ENCODE data around the gene RAP1GAP2.
A peak's percentile ranks its signal among the peaks of the same experiment; 100 is the strongest.
"Not testable (repeated sequence)": the region's sequence is repeated elsewhere in the genome, so short reads cannot be mapped to it uniquely, and the experiment has no call there.

RAP1GAP2 gene

GRCh38 chr17:2782055-2782454 is 14.2 kb upstream of the RAP1GAP2 start:
- ATAC-seq = peak; percentile 50

GRCh38 chr17:2783310-2784030 is 12.8 kb upstream of the RAP1GAP2 start:
- ATAC-seq = no peak
- TF ChIP-seq OSR1 (CRISPR knock-in tag; IDR thresholded peaks at IDR 0.05) = no peak
- TF ChIP-seq RARB (CRISPR knock-in tag; IDR thresholded peaks at IDR 0.05) = no peak
- TF ChIP-seq TOX (CRISPR knock-in tag; IDR thresholded peaks at IDR 0.05; ENCODE audit: borderline replicate concordance) = no peak
- no peak for TF ChIP-seq ISL1 (CRISPR knock-in tag; IDR thresholded peaks at IDR 0.05)
- no peak for TF ChIP-seq CREB5 (CRISPR knock-in tag; IDR thresholded peaks at IDR 0.05; ENCODE audit: low read depth)
- TF ChIP-seq ZNF8 (CRISPR knock-in tag; IDR thresholded peaks at IDR 0.05) = no peak
- TF ChIP-seq ZFP3 (CRISPR knock-in tag; IDR thresholded peaks at IDR 0.05) = no peak
- TF ChIP-seq PATZ1 (CRISPR knock-in tag; IDR thresholded peaks at IDR 0.05; ENCODE audit: borderline replicate concordance) = no peak
- no peak for TF ChIP-seq ZNF565 (CRISPR knock-in tag; conservative IDR thresholded peaks at IDR 0.05; ENCODE audit: low read depth)
- no peak for TF ChIP-seq CSRNP3 (CRISPR knock-in tag; IDR thresholded peaks at IDR 0.05)

More at GRCh38 chr17:2782055-2782454, 14.2 kb upstream of the RAP1GAP2 start:
- no peak for TF ChIP-seq ZNF70 (CRISPR knock-in tag; IDR thresholded peaks at IDR 0.05)
- TF ChIP-seq CSRNP3 (CRISPR knock-in tag; IDR thresholded peaks at IDR 0.05) = no peak
- TF ChIP-seq ZC3H10 (CRISPR knock-in tag; IDR thresholded peaks at IDR 0.05) = no peak
- no peak for TF ChIP-seq POU6F1 (CRISPR knock-in tag; IDR thresholded peaks at IDR 0.05; ENCODE audit: borderline replicate concordance, low read depth)
- TF ChIP-seq ZNF565 (CRISPR knock-in tag; conservative IDR thresholded peaks at IDR 0.05; ENCODE audit: low read depth) = no peak
- no peak for TF ChIP-seq CSDC2 (CRISPR knock-in tag; IDR thresholded peaks at IDR 0.05)

- ATAC-seq = no peak
- TF ChIP-seq BACH2 (CRISPR knock-in tag; IDR thresholded peaks at IDR 0.05; ENCODE audit: borderline replicate concordance) (no peak), ZNF8 (CRISPR knock-in tag; IDR thresholded peaks at IDR 0.05) (no peak), ESRRG (CRISPR knock-in tag; IDR thresholded peaks at IDR 0.05) (no peak), CSDC2 (CRISPR knock-in tag; IDR thresholded peaks at IDR 0.05) (no peak), ZFP30 (CRISPR knock-in tag; IDR thresholded peaks at IDR 0.05) (no peak), TOX (CRISPR knock-in tag; IDR thresholded peaks at IDR 0.05; ENCODE audit: borderline replicate concordance) (no peak), SNAI2 (CRISPR knock-in tag; IDR thresholded peaks at IDR 0.05) (no peak), ZC3H10 (CRISPR knock-in tag; IDR thresholded peaks at IDR 0.05) (no peak), OSR1 (CRISPR knock-in tag; IDR thresholded peaks at IDR 0.05) (no peak)
Observed at GRCh38 chr17:2784864-2785263, 11.4 kb upstream of the RAP1GAP2 start.

- ATAC-seq = not testable (repeated sequence)
Observed at GRCh38 chr17:2785376-2785775, 10.9 kb upstream of the RAP1GAP2 start.
